HepG2 (cell line): ENCODE data around the gene FBH1. TPM values are rescaled to one million over a fixed set of nuclear protein-coding genes. Genes with fewer than 3 reads are reported as not detected.

Experiments
- ATAC-seq: fragments of 200-7000 bp; cut with Tn5 transposase; 3 replicates; pipeline ENCODE4 v1.9.1; 2020; ENCODE audit warnings: mild to moderate bottlenecking, moderate library complexity
- BruUV-seq: library from RNA; stranded (reverse); fragments of 400-500 nt; replicated peaks from 2 replicates; lab custom pipeline; 2021; lab: Mats Ljungman, UMichigan
- CTCF ChIA-PET: fragments of 300-600 bp; formaldehyde crosslinking; extraction: SDS; loops from one replicate; lab custom pipeline; 2021; ENCODE audit warnings: low total read pairs, inconsistent platforms, low intra/inter-chr PET ratio; lab: Yijun Ruan, JAX
- POLR2A ChIA-PET: fragments of 350-600 bp; sonication (Branson Sonifier 250); formaldehyde crosslinking; loops from one replicate; lab custom pipeline; 2020; ENCODE audit warnings: antibody characterized with exemption, inconsistent platforms; lab: Yijun Ruan, JAX
- DNase-seq: peaks from one replicate; pipeline ENCODE4 v3.0.0-alpha.2; 2015; ENCODE audit warnings: low spot score
- FAIRE-seq: peaks from 3 replicates; lab custom pipeline; 2011; peaks lifted over from hg19 to GRCh38; lab: Jason Lieb, UNC
- H2AFZ ChIP-seq: one replicate; pipeline ENCODE4 v1.6.1; 2011; ENCODE audit warnings: low read length, inconsistent platforms
- H3K27ac ChIP-seq: fragments of 300-600 bp; 3 replicates; pipeline ENCODE4 v1.8.0; 2011; ENCODE audit warnings: mixed run types, mild to moderate bottlenecking, mixed read lengths, low read length, inconsistent platforms; ENCODE audit not compliant: insufficient read depth; ENCODE audit errors: extremely low read length
- H3K27me3 ChIP-seq, 2 experiments: fragments of 200-600 bp in 1 of 2; 2 replicates in 1 of 2; 3 replicates in 1 of 2; pipeline versions ENCODE4 v1.6.0 to v1.8.0; 2011; ENCODE audit warnings: low read length in 2 of 2, mild to moderate bottlenecking in 2 of 2, moderate library complexity in 2 of 2, inconsistent platforms in 1 of 2; ENCODE audit not compliant: insufficient read depth in 2 of 2, control insufficient read depth in 1 of 2
- H3K36me3 ChIP-seq, 2 experiments: fragments of 200-600 bp in 1 of 2; replicated peaks in 1 of 2; 2 replicates in 1 of 2; 3 replicates in 1 of 2; pipeline versions ENCODE4 v1.5.1 to v1.8.0; 2011; ENCODE audit warnings: low read length in 2 of 2, inconsistent platforms in 1 of 2; ENCODE audit not compliant: insufficient read depth in 2 of 2, control insufficient read depth in 1 of 2
- H3K4me1 ChIP-seq: 2 replicates; pipeline ENCODE4 v1.5.1; 2012; ENCODE audit warnings: low read length, inconsistent platforms; ENCODE audit not compliant: insufficient read depth
- H3K4me2 ChIP-seq: 2 replicates; pipeline ENCODE4 v1.6.0; 2011; ENCODE audit warnings: low read depth, low read length, inconsistent platforms
- H3K4me3 ChIP-seq, 3 experiments: fragments of 200-600 bp in 1 of 3; sonication (generic), shearing (Covaris generic) in 1 of 3; replicated peaks in 1 of 3; 2 replicates each; pipeline ENCODE4 v1.5.1; 2011 to 2016; ENCODE audit warnings: low read length in 3 of 3, inconsistent platforms in 2 of 3, low read depth in 2 of 3, mild to moderate bottlenecking in 2 of 3, control low read depth in 1 of 3, mixed read lengths in 1 of 3; ENCODE audit not compliant: insufficient read depth in 1 of 3
- H3K79me2 ChIP-seq: one replicate; pipeline ENCODE4 v1.6.1; 2011; ENCODE audit warnings: low read length, inconsistent platforms; ENCODE audit not compliant: insufficient read depth
- H3K9ac ChIP-seq: 2 replicates; pipeline ENCODE4 v1.6.0; 2011; ENCODE audit warnings: mild to moderate bottlenecking, low read depth, low read length, inconsistent platforms; ENCODE audit not compliant: insufficient read depth
- H3K9me3 ChIP-seq: 2 replicates; pipeline ENCODE4 v1.5.1; 2012; ENCODE audit warnings: mild to moderate bottlenecking, low read length
- H4K20me1 ChIP-seq: 2 replicates; pipeline ENCODE4 v1.6.0; 2011; ENCODE audit warnings: inconsistent platforms, mild to moderate bottlenecking, low read length, moderate library complexity; ENCODE audit not compliant: insufficient read depth
- CCAR2 ChIP-seq: fragments of 200-400 bp; formaldehyde crosslinking; optimal IDR thresholded peaks from 2 replicates; pipeline ENCODE3; 2018; ENCODE audit warnings: low read depth, mild to moderate bottlenecking, low read length, moderate library complexity
- GATA4 ChIP-seq: sonication (generic); IDR thresholded peaks from 2 replicates; pipeline ENCODE4 v1.6.1; 2016; ENCODE audit warnings: antibody characterized with exemption, low read depth, borderline replicate concordance
- HMG20A ChIP-seq: IDR thresholded peaks from 2 replicates; pipeline ENCODE4 v1.6.1; 2016; ENCODE audit warnings: borderline replicate concordance
- ISX ChIP-seq: sonication (generic); formaldehyde crosslinking; conservative IDR thresholded peaks from 2 replicates; pipeline ENCODE4 v1.5.0; 2020; ENCODE audit warnings: missing genetic modification reagents
- TBP ChIP-seq: sonication (generic); formaldehyde crosslinking; IDR thresholded peaks from 2 replicates; pipeline ENCODE4 v1.5.0; 2020; ENCODE audit warnings: missing genetic modification reagents
- TOPORS ChIP-seq: sonication (generic); formaldehyde crosslinking; IDR thresholded peaks from 2 replicates; pipeline ENCODE4 v1.8.0; 2023; ENCODE audit warnings: mild to moderate bottlenecking, missing genetic modification reagents
- ZFP41 ChIP-seq: sonication (generic); formaldehyde crosslinking; IDR thresholded peaks from 2 replicates; pipeline ENCODE4 v1.4.0; 2020; ENCODE audit warnings: mild to moderate bottlenecking, missing genetic modification reagents, borderline replicate concordance
- ZNF121 ChIP-seq: sonication (generic); formaldehyde crosslinking; IDR thresholded peaks from 2 replicates; pipeline ENCODE4 v1.5.0; 2020; ENCODE audit warnings: mild to moderate bottlenecking, missing genetic modification reagents
- ZNF484 ChIP-seq: sonication (generic); formaldehyde crosslinking; IDR thresholded peaks from 2 replicates; pipeline ENCODE4 v1.5.1; 2020; ENCODE audit warnings: mild to moderate bottlenecking, low read depth, missing genetic modification reagents, borderline replicate concordance
- ZNF547 ChIP-seq: sonication (generic); formaldehyde crosslinking; IDR thresholded peaks from 2 replicates; pipeline ENCODE4 v1.5.1; 2020; ENCODE audit warnings: mild to moderate bottlenecking, missing genetic modification reagents
- ZNF557 ChIP-seq: sonication (generic); formaldehyde crosslinking; IDR thresholded peaks from 2 replicates; pipeline ENCODE4 v1.4.0; 2020; ENCODE audit warnings: missing genetic modification reagents
- WGBS: methylation state at CpG from one replicate; pipeline ENCODE4 v1.1.6; 2017; ENCODE audit warnings: low lambda C conversion rate; 5-methylcytosine and 5-hydroxymethylcytosine counted together
- in situ Hi-C: cut with HindIII; loops from 2 replicates; pipeline ENCODE4 v1.10.0; 2017; ENCODE audit warnings: low pct_unique_long_range_greater_than_20kb; ENCODE audit not compliant: extremely low pct_ligation_motif_present
- intact Hi-C: fragments of 100-400 bp; cut with micrococcal nuclease; formaldehyde crosslinking; loops from one replicate; pipeline ENCODE4 v1.10.0; 2022; ENCODE audit not compliant: unreplicated experiment
- polyA plus RNA-seq, 8 experiments: library from polyadenylated mRNA; depleted of rRNA in 3 of 8; stranded (reverse) in 7 of 8; unstranded in 1 of 8; fragments of >200 nt; fragmentation: Illumina TruSeq in 4 of 8; extraction: Trizol in 4 of 8; gene quantifications; 2 replicates each; pipeline versions ENCODE4 v1.2.1 to v1.2.3, GENCODE V29; 2011 to 2016; ENCODE audit warnings: low read depth in 4 of 8, missing spikeins in 1 of 8, mixed read lengths in 1 of 8; ENCODE audit not compliant: insufficient read depth in 1 of 8
- total RNA-seq, 5 experiments: library from RNA; depleted of rRNA; stranded (reverse); fragments of >200 nt; fragmentation: Illumina TruSeq; extraction: Trizol; gene quantifications; 2 replicates each; pipeline ENCODE4 v1.2.3, GENCODE V29; 2016; ENCODE audit warnings: low read depth in 1 of 5
- TF ChIP-seq, protein P1 (sequence below): sonication (generic); formaldehyde crosslinking; IDR thresholded peaks from 2 replicates; pipeline ENCODE4 v1.4.0; 2020; ENCODE audit warnings: missing genetic modification reagents
- TF ChIP-seq, protein P2 (sequence below): sonication (generic); formaldehyde crosslinking; IDR thresholded peaks from 2 replicates; pipeline ENCODE4 v1.4.0; 2020; ENCODE audit warnings: mild to moderate bottlenecking, missing genetic modification reagents, borderline replicate concordance
- TF ChIP-seq, protein P3 (sequence below): sonication (generic); formaldehyde crosslinking; IDR thresholded peaks from 2 replicates; pipeline ENCODE4 v1.4.0; 2020; ENCODE audit warnings: mild to moderate bottlenecking, missing genetic modification reagents

Gene FBH1
- total and polyA plus RNA-seq, 2 of the 13 experiments (the other 11 are each of a cell fraction or from before 2014, with no cell fraction given) = 48.8 to 60.3 TPM

DNA sequence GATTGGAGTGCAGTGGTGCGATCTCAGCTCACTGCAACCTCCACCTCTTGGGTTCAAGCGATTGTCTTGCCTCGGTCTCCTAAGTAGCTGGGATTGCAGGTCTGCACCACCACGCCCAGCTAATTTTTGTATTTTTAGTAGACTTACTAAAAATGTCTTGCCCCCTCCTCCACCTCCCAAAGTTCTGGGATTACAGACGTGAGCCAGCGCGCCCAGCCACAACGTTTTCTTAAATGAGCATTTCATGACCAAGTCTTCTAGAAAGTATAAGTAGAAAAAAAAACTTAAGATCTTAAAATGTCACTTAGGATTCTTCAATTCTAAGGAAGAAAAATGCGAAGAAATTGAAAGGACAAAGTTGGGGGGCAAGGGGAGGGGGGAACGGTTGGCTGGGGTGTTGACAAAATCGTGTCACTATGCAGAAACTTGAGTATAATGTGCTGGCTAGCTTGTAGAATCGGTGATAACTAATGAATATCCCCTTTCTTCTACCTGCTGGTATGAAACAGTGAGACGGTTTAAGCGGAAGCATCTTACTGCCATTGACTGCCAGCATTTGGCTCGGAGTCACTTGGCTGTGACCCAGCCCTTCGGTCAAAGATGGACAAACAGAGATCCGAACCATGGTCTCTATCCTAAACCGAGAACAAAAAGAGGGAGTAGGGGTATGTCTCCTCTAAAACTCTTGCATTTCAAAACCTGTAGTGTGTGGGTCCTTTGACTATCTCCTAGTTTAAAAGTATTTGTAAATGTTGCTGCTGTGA lies 12.7 kb downstream of the FBH1 start:
- Histone ChIP-seq H3K9ac (no peak overlapping the region), H3K4me1 (no peaks in the 10 kb centered on the region), H3K27me3 (no peaks in the 10 kb centered on the region), H3K79me2 (peaks cover 9% of the 10 kb centered on the region), H3K9me3 (no peaks in the 10 kb centered on the region), H3K4me2 (no peak overlapping the region), H3K36me3 (peaks cover 7 to 9% of the 10 kb centered on the region in 2 experiments; a peak in 4 of 5 replicates), H3K4me3 (no peak overlapping the region), H2AFZ (no peak overlapping the region), H3K27ac (no peak overlapping the region), H4K20me1 (no peaks in the 10 kb centered on the region)
- POLR2A ChIA-PET = no interaction called here
- CTCF ChIA-PET = no interaction called here
- in situ Hi-C loops (no loop called here), intact Hi-C loops (no loop called here)
- no peak for FAIRE-seq
- DNase-seq = no peak
- BruUV-seq = no TSS peak
- 94% methylated on average over 18 of the region's 18 CpGs for WGBS
- ATAC-seq = no peak
- TF ChIP-seq ZFP41 (CRISPR knock-in tag) (no peak), ZNF557 (CRISPR knock-in tag) (no peak), ZNF547 (CRISPR knock-in tag) (no peak), TOPORS (CRISPR knock-in tag) (no peak), HMG20A (CRISPR knock-in tag) (no peak), CCAR2 (no peak), ISX (no peak), ZNF484 (no peak), TBP (CRISPR knock-in tag) (no peak), GATA4 (no peak), ZNF121 (CRISPR knock-in tag) (no peak)
- TF ChIP-seq, protein P1, sequence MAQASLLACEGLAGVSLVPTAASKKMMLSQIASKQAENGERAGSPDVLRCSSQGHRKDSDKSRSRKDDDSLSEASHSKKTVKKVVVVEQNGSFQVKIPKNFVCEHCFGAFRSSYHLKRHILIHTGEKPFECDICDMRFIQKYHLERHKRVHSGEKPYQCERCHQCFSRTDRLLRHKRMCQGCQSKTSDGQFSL (CRISPR knock-in tag) = no peak
- TF ChIP-seq, protein P2, sequence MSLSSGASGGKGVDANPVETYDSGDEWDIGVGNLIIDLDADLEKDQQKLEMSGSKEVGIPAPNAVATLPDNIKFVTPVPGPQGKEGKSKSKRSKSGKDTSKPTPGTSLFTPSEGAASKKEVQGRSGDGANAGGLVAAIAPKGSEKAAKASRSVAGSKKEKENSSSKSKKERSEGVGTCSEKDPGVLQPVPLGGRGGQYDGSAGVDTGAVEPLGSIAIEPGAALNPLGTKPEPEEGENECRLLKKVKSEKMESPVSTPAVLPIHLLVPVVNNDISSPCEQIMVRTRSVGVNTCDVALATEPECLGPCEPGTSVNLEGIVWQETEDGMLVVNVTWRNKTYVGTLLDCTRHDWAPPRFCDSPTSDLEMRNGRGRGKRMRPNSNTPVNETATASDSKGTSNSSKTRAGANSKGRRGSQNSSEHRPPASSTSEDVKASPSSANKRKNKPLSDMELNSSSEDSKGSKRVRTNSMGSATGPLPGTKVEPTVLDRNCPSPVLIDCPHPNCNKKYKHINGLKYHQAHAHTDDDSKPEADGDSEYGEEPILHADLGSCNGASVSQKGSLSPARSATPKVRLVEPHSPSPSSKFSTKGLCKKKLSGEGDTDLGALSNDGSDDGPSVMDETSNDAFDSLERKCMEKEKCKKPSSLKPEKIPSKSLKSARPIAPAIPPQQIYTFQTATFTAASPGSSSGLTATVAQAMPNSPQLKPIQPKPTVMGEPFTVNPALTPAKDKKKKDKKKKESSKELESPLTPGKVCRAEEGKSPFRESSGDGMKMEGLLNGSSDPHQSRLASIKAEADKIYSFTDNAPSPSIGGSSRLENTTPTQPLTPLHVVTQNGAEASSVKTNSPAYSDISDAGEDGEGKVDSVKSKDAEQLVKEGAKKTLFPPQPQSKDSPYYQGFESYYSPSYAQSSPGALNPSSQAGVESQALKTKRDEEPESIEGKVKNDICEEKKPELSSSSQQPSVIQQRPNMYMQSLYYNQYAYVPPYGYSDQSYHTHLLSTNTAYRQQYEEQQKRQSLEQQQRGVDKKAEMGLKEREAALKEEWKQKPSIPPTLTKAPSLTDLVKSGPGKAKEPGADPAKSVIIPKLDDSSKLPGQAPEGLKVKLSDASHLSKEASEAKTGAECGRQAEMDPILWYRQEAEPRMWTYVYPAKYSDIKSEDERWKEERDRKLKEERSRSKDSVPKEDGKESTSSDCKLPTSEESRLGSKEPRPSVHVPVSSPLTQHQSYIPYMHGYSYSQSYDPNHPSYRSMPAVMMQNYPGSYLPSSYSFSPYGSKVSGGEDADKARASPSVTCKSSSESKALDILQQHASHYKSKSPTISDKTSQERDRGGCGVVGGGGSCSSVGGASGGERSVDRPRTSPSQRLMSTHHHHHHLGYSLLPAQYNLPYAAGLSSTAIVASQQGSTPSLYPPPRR (CRISPR knock-in tag) = no peak
- TF ChIP-seq, protein P3, sequence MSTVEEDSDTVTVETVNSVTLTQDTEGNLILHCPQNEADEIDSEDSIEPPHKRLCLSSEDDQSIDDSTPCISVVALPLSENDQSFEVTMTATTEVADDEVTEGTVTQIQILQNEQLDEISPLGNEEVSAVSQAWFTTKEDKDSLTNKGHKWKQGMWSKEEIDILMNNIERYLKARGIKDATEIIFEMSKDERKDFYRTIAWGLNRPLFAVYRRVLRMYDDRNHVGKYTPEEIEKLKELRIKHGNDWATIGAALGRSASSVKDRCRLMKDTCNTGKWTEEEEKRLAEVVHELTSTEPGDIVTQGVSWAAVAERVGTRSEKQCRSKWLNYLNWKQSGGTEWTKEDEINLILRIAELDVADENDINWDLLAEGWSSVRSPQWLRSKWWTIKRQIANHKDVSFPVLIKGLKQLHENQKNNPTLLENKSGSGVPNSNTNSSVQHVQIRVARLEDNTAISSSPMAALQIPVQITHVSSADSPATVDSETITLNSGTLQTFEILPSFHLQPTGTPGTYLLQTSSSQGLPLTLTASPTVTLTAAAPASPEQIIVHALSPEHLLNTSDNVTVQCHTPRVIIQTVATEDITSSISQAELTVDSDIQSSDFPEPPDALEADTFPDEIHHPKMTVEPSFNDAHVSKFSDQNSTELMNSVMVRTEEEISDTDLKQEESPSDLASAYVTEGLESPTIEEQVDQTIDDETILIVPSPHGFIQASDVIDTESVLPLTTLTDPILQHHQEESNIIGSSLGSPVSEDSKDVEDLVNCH = no peak
